DMS79 (cell line): Measurements from ENCODE around the gene MYMK.
"Not testable (repeated sequence)": the region's sequence is repeated elsewhere in the genome, so short reads cannot be mapped to it uniquely, and the experiment has no call there.

Experiments used
- DNase-seq: peaks from one replicate; lab custom pipeline; 2025; lab: John Stamatoyannopoulos, UW

Gene MYMK, protein sequence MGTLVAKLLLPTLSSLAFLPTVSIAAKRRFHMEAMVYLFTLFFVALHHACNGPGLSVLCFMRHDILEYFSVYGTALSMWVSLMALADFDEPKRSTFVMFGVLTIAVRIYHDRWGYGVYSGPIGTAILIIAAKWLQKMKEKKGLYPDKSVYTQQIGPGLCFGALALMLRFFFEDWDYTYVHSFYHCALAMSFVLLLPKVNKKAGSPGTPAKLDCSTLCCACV

DNA sequence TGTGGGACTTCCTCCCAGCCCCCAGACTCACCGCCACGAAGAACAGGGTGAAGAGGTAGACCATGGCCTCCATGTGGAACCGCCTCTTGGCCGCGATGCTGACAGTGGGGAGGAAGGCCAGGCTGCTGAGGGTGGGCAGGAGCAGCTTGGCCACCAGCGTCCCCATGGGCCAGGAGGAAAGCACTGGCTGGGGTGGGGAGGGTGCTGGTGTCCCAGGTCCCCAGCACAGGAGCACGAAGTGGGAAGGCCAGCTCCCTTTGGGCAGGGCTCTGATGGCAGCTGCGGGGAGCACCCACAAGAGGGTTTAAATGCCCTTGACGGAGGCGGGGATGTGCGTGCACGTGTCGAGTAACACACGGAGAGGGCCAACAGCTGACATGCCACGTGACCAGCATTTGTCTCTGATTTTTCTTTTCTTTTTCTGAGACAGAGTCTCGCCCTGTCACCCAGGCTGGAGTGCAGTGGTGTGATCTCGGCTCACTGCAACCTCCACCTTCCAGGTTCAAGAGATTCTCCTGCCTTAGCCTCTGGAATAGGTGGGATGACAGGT, at the start of gene MYMK:
TSS of gene MYMK (minus strand) at position 281 of the 550 bp plus-strand sequence. CDS start at position 166, 115 bp downstream.
- DNase-seq: no peak

DNA sequence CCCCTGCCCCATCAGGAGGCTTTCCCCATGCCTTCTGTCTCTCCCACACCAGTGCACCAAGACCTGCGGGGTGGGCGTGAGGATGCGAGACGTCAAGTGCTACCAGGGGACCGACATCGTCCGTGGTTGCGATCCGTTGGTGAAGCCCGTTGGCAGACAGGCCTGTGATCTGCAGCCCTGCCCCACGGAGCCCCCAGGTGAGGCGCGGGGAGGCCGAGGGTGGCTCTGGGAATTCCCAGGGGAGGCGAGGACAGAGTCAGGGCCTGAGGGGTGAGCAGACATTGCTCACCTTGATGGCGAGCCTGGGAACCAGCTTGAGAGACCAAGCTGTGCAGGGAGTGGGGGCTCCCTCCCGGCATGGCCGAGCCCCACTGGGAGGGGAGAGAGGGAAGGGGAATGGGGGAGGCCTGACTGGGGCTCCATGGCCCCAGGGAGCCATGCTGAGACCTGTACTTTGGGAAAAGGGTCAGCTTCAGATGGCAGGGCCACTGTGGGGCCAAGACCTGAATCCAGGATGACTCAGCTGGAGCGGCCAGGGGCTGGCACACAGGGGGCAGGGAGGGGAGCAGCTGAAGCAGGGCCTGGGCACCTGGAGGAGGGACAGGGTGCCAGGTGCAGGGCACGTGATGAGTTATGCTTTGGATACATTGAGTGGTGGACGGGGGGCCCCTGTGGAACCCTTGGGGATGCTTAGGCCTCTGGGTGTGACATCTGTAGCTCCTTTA, 49.2 kb upstream of the MYMK start:
- no peak for DNase-seq

DNA sequence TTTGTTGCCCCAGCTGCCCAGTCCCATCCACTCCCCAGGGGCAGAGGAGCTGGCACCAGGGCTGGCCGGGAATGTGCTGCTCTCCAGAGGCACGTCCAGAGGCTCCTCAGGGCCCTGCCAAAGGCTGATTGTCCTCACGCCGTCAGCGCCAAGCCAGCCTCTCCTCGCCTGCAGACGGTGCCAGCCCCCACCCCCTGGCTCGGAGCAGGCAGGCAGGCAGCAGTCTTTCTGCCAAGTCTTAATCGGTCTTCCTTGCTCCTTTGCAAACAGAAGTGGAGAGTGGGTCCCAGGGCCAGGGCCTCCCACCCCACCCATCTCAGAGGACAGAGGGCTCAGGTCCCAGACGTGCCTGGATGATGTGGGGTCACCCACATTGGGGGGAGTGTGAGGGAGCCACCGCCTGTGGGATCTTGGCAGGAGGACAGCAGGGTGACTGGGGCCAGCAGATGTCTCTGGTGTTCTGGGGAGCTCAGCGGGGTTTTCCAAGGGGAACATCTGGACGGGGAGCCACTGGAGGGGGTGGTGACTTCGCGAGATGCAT, 48.1 kb upstream of the MYMK start:
- DNase-seq: peak; percentile 80

DNA sequence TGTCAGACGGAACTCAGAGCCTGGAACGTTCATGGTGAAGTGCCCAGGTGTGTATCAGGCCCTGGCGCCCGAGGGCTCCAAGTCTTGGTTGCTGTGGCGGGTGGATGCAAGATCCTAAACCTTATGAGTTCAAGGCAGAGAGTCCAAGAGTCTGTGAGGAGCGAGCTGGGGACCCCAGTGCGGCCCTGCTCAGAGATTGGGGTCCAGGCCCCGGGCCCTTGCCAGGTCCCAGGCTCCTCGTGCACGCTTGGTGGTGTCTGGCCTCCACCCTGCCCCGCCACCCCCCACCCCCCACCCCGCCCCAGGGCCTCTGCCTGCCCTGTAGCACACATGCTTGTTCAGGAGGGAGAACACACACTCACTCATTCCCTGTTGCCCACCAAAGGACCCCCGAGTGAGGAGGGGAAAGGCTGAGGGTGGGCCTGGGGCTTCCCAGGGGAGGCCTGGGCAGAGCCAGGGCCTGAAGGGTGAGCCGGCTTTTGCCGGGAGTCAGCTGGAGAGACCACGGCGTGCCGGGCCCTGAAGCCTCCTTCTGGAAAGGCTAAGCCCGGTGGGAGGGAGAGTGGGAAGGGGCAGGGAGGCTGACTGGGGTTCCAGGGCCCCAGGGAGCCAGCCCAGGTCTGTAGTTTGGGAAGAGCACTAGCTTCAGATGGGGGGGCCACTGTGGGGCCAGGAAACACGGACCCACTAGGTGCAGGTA, 47.3 kb upstream of the MYMK start:
- no peak for DNase-seq

DNA sequence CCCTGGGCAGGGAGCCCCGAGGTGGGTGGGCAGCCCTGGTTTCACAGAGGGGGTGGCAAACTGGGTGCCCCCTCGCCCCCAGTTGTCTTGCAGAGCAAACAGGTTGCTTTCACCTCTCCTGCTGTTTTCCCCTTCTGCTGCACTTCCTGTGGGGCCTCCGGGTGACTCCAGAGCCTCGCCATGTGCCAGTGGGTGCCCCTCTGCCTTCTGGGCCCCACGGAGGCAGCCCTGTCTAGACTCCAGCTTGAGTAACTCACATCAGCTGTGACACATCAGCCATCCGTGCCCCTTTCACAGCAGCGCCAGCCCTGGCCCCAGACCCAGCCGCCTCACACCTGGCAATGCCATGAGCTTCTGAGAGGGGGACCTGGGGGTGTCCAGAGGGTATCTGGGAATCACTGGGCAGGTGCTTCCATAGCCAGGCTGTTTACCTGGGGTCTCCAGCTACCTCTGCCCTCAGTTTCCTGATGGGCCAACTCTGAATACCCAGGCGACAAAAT, 46.7 kb upstream of the MYMK start:
- DNase-seq: no peak

DNA sequence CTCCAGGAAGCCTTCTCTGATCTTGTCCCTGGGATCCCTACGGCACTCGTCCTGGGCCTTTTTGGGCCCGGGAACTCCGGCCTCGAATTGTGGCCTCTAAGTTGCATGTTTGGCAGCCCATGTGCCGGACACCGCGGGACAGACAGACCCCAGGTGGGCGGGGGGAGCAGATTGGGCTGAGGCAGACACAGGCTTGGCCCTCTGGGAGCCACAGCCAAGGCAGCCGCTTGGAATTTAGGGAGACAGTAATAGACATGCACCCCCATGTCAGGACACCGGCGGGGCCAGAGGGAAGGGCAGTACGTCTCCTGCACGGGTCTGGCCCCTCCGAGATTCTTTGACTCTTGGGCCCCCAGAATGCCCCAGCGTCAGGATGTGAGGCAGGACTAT, 45.9 kb upstream of the MYMK start:
- no peak for DNase-seq

DNA sequence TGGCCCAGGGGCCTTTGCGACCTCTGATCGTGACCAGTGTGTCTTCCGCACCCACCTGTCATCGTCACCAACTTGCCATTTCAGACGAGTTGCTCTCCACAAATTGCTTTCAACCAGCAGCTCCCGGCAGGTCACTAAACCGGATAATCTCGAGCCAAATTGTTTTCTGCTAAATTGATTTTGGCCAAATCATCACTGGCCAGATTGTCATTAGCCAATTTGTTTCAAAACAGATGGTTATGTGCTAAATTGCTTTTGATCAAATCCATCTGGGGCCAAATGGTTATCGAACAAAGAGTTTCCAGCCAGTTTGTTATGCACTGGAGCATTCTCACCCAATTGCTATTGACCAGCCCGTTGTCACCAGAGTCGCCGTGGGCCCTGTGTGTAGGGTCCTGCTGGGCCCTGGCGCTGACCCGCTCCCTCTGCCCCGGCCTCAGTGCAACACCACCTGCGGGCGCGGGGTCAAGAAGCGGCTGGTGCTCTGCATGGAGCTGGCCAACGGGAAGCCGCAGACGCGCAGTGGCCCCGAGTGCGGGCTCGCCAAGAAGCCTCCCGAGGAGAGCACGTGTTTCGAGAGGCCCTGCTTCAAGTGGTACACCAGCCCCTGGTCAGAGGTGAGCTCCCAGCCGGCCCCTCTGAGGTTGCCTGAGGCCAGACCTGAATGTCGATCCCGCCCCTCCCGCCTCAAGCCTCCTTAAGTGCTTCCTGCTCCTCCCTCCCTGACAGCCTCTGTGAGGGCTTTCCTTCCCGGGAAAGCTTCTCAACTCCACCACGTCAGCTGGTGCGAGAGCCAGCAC, 45.3 kb upstream of the MYMK start:
- peak; percentile 51 for DNase-seq

DNA sequence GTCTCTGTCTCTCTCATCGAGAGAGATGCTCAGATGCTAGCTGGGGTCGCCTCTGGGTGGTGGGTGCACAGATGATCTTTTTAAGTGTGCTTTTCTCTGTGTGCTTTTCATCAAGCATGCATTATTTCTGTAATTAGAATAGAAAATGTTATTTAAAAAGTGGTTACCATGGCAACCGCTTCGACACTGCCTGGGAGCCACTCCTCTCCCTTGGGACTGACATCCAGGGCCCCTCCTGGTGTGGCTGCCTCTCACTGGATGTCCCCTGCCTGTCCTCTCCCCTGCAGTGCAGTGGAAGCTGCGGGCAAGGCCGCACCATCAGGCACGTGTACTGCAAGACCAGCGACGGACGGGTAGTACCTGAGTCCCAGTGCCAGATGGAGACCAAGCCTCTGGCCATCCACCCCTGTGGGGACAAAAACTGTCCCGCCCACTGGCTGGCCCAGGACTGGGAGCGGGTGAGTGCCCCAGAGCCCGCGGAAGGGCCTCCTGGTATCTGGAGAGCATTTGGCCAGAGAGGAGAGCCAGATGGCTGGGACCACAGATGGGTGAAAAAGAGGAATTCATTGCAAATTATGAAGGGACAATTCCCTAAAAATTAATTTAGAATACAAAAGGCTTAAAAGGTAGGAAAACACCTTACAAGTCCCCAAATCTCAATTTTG, 44.5 kb upstream of the MYMK start:
- DNase-seq: no peak

DNA sequence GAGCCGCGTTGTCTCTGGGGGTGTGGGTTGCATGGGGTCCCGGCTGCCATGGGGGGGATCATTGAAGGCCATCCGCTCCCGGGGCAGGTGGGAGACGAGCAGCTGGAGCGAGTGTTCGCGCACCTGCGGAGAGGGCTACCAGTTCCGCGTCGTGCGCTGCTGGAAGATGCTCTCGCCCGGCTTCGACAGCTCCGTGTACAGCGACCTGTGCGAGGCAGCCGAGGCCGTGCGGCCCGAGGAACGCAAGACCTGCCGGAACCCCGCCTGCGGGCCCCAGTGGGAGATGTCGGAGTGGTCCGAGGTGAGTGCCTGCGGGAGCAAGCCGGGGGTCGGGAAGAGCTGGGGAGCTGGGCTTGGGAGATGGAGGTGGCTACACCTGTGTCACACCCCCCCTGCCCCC, 43.4 kb upstream of the MYMK start:
- DNase-seq: no peak

DNA sequence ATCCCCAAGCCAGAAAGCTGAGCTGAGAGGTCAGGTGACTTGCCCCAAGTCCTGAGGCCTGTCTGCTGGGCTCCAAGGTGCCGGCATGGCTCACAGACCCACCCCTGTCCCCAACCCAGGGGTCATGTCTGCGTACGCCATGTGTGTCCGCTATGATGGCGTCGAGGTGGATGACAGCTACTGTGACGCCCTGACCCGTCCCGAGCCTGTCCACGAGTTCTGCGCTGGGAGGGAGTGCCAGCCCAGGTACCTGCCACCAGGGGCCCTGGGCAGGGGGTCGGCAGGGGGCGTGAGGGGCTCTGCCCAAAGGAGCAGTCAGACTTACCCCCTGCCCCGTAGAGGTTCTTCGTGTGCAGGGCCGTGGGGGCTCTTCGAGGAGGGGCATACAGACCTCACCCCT, 42.1 kb upstream of the MYMK start:
- no peak for DNase-seq

DNA sequence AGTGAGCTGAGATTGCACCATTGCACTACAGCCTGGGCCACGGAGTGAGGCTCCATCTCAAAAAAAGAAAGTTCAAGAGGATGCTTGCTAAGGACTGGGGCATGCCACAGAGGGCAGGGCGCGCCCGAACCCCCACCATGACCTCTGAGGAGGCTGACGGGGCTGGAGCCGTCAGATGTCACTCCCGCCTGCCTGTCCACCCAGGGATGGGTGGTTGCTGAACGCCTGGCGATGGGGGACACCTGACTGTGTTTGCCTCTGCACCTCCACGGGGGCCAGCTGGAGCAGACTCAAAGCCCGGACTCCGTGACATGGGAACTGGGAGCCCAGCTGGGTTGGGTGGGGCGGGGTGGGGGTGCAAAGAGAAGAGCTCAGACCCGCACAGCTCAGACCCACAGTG, 41.6 kb upstream of the MYMK start:
- no peak for DNase-seq

DNA sequence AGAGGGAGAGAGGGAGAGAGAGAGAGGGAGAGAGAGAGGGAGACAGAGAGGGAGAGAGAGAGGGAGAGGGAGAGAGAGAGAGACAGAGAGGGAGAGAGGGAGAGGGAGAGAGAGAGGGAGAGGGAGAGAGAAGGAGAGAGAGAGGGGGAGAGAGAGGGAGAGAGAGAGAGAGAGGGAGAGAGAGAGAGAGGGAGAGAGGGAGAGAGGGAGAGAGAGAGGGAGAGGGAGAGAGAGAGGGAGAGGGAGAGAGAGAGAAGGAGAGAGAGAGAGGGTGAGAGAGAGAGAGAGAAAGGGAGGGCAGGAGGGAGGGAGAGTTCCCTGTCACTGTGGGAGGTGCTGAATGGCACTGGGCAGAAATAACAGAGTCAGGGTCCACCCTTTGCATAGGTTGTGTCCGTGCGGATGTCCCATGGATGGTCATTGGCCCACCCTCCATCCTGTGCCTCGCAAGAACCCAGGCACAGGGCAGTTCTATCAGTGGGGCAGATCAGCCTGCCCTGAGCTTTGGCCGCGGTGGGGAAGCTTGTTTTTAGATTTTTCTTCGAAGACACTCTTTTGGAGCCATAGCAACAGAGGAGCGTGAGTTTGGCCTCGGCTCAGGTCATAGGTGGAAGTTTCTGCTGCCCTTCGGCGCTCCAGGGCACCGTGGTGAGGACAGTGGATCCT, 39.8 kb upstream of the MYMK start:
- no peak for DNase-seq

DNA sequence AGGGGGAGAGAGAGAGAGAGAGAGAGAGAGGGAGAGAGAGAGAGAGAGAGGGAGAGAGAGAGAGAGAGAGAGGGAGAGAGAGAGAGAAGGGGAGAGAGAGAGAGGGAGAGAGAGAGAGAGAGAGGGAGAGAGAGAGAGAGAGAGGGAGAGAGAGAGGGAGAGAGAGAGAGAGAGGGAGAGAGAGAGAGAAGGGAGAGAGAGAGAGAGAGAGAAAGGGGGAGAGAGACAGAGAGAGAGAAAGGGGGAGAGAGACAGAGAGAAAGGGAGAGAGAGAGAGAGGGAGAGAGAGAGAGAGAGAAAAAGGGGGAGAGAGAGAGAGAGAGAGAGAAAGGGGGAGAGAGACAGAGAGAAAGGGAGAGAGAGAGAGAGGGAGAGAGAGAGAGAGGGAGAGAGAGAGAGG, 39.1 kb upstream of the MYMK start:
- DNase-seq: not testable (repeated sequence)

DNA sequence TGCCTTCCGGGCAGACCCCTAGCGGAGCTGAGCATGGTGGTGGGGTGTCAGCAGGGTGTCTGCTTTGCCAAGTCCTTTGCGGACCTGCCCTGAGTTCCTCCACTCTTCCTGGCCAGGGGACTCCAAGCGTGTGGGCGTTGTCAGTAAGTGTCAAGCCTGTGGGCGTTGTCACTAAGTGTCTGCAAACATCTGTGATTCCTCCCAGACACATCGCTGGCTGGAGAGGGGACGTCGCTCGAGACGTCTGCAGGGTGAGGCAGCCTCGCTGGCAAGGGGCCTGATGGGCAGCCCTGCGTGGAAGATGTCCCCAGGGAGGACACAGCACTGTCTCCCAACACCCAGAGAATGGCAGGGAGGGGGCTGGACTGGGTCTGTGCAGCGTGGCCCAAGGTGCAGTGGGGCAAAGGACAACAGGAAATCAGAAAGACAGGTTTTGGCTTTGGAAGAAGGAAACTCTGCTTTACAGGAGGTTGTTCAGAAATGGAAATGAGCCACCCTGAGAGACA, 38.6 kb upstream of the MYMK start:
- no peak for DNase-seq

DNA sequence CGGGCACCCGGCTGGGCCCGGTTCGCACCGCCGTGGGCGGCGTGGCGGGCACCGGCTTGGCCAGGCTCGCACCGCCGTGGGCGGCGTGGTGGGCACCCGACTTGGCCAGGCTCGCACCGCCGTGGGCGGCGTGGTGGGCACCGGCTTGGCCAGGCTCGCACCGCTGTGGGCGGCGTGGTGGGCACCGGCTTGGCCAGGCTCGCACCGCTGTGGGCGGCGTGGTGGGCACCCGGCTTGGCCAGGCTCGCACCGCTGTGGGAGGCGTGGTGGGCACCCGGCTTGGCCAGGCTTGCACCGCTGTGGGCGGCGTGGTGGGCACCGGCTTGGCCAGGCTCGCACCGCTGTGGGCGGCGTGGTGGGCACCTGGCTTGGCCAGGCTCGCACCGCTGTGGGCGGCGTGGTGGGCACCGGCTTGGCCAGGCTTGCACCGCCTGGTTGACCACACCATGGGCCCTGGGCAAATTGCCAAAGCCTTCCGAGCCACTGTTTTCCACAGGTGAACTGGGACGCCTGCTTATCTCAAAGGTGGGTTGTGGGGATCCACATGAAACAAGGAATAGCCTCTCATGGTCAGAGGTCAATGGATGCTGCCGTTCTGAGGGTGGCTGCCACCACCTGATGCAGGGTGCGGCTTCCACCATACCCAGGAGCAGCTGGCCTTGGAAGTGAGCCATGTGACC, 38.0 kb upstream of the MYMK start:
- no peak for DNase-seq

DNA sequence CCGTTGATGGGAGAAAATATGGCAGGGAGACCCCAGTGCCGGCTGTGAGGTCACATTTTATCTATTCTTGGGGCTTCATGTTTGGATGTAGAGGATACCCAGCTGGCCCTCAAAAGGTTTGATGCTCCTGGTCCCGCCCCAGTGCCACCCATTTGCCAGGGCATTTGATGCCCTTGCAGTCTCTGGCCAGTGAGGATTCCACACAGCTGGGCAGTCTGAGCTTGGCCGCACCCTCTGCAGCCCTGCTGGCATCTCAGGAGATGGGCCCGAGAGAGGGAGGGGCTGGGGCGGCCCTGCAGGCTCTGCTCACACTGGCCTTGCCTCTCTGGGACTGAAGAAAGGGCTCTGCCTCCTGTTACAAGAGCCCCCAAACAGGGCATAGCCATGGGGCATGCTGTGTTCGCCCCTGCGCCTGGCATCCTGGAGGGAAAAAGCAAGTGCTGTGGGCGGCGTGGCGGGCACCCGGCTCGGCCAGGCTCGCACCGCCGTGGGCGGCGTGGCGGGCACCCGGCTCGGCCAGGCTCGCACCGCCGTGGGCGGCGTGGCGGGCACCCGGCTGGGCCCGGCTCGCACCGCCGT, 37.3 kb upstream of the MYMK start:
- no peak for DNase-seq

DNA sequence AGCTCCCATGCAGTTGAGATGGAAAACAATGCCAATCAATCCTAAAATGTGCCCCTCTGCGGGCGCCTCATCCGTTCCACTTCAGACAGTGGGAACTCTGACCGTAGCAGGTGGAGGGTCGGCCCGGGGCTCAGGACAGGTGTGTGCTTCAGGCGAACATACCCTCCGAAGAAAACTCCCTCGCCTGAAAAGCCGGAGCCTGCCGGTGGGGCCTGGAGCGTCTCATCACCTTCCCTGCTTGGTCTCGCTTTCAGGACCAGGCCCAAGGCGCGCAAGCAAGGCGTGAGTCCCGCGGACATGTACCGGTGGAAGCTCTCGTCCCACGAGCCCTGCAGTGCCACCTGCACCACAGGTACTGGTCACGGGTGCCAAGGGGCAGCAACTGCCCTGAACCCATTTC, 36.2 kb upstream of the MYMK start:
- no peak for DNase-seq

DNA sequence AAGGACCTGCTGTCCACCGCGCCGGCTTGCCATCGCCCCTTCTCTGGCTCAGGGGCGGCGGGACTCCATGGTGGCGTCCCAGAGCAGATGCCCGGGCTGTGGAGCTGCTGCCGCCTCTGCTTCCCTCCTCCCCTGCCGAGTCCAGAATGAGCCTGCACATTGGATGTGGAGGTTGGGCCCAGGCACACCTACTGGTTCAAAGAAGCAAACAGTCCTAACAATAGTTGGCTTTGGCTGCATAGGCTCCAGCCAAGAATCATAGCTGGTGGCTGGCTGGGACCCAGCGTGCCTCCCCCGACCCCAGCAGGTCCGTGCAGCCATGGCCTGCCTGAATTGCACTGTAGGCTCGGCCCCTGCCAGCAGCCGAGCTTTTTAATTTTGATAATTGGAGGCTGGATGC, 35.6 kb upstream of the MYMK start:
- DNase-seq: no peak
